ENCODE data around the gene ADCY2. TPM values are rescaled to one million over a fixed set of nuclear protein-coding genes. Genes with fewer than 3 reads are reported as not detected.

Gene ADCY2
- total RNA-seq, 1 experiment from 2014 or later, result not detected

DNA sequence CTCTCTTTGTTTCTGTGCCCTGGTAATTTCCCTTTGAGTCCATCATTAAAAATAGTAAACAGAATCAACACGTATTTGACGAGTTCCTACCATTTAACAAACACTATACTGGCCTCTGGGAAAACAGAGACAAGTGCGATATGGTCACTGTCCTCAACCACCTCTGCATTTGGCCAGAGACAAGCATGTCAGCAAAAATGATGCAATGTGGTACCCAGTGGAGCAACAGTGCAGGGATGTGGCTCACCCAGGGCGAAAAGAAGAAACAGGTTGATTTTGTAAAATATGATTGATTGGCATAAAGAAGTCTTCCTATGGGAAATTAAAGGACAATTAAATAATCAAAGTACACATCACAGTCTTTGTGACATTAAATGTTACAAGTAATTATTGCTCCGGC lies 355.9 kb downstream of the ADCY2 start:
- TF ChIP-seq, protein P1, sequence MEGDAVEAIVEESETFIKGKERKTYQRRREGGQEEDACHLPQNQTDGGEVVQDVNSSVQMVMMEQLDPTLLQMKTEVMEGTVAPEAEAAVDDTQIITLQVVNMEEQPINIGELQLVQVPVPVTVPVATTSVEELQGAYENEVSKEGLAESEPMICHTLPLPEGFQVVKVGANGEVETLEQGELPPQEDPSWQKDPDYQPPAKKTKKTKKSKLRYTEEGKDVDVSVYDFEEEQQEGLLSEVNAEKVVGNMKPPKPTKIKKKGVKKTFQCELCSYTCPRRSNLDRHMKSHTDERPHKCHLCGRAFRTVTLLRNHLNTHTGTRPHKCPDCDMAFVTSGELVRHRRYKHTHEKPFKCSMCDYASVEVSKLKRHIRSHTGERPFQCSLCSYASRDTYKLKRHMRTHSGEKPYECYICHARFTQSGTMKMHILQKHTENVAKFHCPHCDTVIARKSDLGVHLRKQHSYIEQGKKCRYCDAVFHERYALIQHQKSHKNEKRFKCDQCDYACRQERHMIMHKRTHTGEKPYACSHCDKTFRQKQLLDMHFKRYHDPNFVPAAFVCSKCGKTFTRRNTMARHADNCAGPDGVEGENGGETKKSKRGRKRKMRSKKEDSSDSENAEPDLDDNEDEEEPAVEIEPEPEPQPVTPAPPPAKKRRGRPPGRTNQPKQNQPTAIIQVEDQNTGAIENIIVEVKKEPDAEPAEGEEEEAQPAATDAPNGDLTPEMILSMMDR (IDR thresholded peaks at IDR 0.05; ENCODE audit: insufficient read depth in 1 of 2, low read depth in 1 of 2, low read length in 1 of 2, severe bottlenecking in 1 of 2, unreplicated experiment in 1 of 2), result no peak
- DNase-seq, result no peak
- no TSS peak for BruUV-seq (replicated peaks)
- H3K27me3 ChIP-seq (replicated peaks; ENCODE audit: control insufficient read depth, insufficient read depth, low read length), result no peaks in the 10 kb centered on the region
- H3K9me3 ChIP-seq, result no peaks in the 10 kb centered on the region
- H3K4me1 ChIP-seq, result no peaks in the 10 kb centered on the region
- CTCF ChIA-PET, result no interaction called here
- Mint-ChIP-seq H3K9me3 (ENCODE audit: unreplicated experiment) (no peaks in the 10 kb centered on the region), H3K4me1 (ENCODE audit: low read depth, unreplicated experiment) (no peaks in the 10 kb centered on the region), H3K4me3 (ENCODE audit: unreplicated experiment) (no peak overlapping the region), H3K27ac (ENCODE audit: unreplicated experiment) (no peak overlapping the region), H3K27me3 (ENCODE audit: insufficient read depth, unreplicated experiment) (peaks cover 28% of the 10 kb centered on the region), H3K36me3 (ENCODE audit: insufficient read depth, unreplicated experiment) (no peaks in the 10 kb centered on the region)
- no peaks in the 10 kb centered on the region for H3K36me3 ChIP-seq (ENCODE audit: control insufficient read depth, insufficient read depth, low read length)
- H3K4me3 ChIP-seq (ENCODE audit: low read depth, low read length), result no peak overlapping the region
- intact Hi-C loops (cut with micrococcal nuclease; ENCODE audit: unreplicated experiment), result no loop called here
- POLR2A ChIA-PET, result no interaction called here

DNA sequence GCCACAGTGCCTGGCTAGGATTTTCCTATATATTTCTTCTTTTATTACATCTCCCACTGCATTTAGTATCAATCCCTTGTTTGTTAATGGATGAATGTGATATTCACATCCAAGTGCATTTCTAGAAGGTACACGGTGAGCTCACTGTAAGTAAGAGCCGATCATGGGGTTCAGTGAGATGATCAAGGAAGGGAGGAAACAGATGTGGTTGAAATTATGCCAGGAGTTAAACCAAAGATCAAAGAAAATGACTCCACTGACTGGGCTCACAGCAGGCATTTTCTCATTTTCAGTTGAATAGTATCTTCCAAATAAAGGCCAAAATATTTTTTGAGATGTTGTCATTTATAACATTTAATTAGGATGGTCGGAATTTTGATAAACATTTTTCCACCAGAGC lies 357.2 kb downstream of the ADCY2 start:
- ChIA-PET POLR2A (no interaction called here), CTCF (no interaction called here)
- Histone ChIP-seq H3K4me1 (no peaks in the 10 kb centered on the region), H3K4me3 (ENCODE audit: low read depth, low read length) (no peak overlapping the region), H3K27me3 (replicated peaks; ENCODE audit: control insufficient read depth, insufficient read depth, low read length) (no peaks in the 10 kb centered on the region), H3K9me3 (no peaks in the 10 kb centered on the region), H3K36me3 (ENCODE audit: control insufficient read depth, insufficient read depth, low read length) (no peaks in the 10 kb centered on the region)
- H3K27ac Mint-ChIP-seq (ENCODE audit: unreplicated experiment), result no peak overlapping the region
- H3K36me3 Mint-ChIP-seq (ENCODE audit: insufficient read depth, unreplicated experiment), result no peaks in the 10 kb centered on the region
- no peak overlapping the region for H3K4me3 Mint-ChIP-seq (ENCODE audit: unreplicated experiment)
- no peaks in the 10 kb centered on the region for H3K4me1 Mint-ChIP-seq (ENCODE audit: low read depth, unreplicated experiment)
- intact Hi-C loops (cut with micrococcal nuclease; ENCODE audit: unreplicated experiment), result no loop called here
- no TSS peak for BruUV-seq (replicated peaks)
- TF ChIP-seq, protein P1 (IDR thresholded peaks at IDR 0.05; ENCODE audit: insufficient read depth in 1 of 2, low read depth in 1 of 2, low read length in 1 of 2, severe bottlenecking in 1 of 2, unreplicated experiment in 1 of 2), result no peak
- no peaks in the 10 kb centered on the region for H3K9me3 Mint-ChIP-seq (ENCODE audit: unreplicated experiment)
- DNase-seq, result no peak
- H3K27me3 Mint-ChIP-seq (ENCODE audit: insufficient read depth, unreplicated experiment), result peaks cover 24% of the 10 kb centered on the region

DNA sequence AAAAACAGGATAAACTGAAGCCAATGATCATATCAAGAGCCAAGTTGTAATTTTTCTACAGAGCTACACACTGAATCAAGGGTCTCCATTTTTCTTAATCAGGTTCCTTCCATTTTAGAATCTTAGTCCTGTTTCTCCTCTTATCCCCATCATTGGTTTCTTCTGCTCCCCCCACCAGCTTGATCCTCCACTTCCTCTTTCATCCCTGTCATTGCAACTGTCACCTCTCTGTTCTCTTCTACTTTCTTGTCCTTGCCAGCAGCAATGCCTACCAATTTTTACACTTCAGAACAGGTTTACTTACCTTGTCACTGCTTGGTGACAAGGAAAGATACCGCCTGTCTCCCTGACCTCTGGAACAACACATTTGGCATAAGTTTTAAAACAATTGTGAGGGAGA lies 357.7 kb downstream of the ADCY2 start:
- Mint-ChIP-seq H3K27me3 (ENCODE audit: insufficient read depth, unreplicated experiment) (peaks cover 26% of the 10 kb centered on the region), H3K4me1 (ENCODE audit: low read depth, unreplicated experiment) (no peaks in the 10 kb centered on the region), H3K36me3 (ENCODE audit: insufficient read depth, unreplicated experiment) (no peaks in the 10 kb centered on the region), H3K9me3 (ENCODE audit: unreplicated experiment) (no peaks in the 10 kb centered on the region), H3K27ac (ENCODE audit: unreplicated experiment) (no peak overlapping the region), H3K4me3 (ENCODE audit: unreplicated experiment) (no peak overlapping the region)
- DNase-seq, result no peak
- Histone ChIP-seq H3K4me1 (no peaks in the 10 kb centered on the region), H3K27me3 (replicated peaks; ENCODE audit: control insufficient read depth, insufficient read depth, low read length) (no peaks in the 10 kb centered on the region), H3K9me3 (no peaks in the 10 kb centered on the region), H3K4me3 (ENCODE audit: low read depth, low read length) (no peak overlapping the region), H3K36me3 (ENCODE audit: control insufficient read depth, insufficient read depth, low read length) (no peaks in the 10 kb centered on the region)
- BruUV-seq (replicated peaks), result no TSS peak
- intact Hi-C loops (cut with micrococcal nuclease; ENCODE audit: unreplicated experiment), result no loop called here
- TF ChIP-seq, protein P1 (IDR thresholded peaks at IDR 0.05; ENCODE audit: insufficient read depth in 1 of 2, low read depth in 1 of 2, low read length in 1 of 2, severe bottlenecking in 1 of 2, unreplicated experiment in 1 of 2), result no peak
- POLR2A ChIA-PET, result no interaction called here
- CTCF ChIA-PET, result no interaction called here

Data from Caco-2 (cell line).